NB4 (cell line): ENCODE measurements around the gene GALNTL6.
"Not testable (repeated sequence)": the region's sequence is repeated elsewhere in the genome, so short reads cannot be mapped to it uniquely, and the experiment has no call there.

Source experiments
- TF ChIP-seq, protein P1 (sequence below): IDR thresholded peaks from 2 replicates; pipeline ENCODE4 v1.6.1; 2011; ENCODE audit warnings: low read depth, low read length
- TF ChIP-seq, protein P2 (sequence below): IDR thresholded peaks from one replicate; pipeline ENCODE4 v1.5.1; 2012; ENCODE audit warnings: low read depth, low read length

DNA sequence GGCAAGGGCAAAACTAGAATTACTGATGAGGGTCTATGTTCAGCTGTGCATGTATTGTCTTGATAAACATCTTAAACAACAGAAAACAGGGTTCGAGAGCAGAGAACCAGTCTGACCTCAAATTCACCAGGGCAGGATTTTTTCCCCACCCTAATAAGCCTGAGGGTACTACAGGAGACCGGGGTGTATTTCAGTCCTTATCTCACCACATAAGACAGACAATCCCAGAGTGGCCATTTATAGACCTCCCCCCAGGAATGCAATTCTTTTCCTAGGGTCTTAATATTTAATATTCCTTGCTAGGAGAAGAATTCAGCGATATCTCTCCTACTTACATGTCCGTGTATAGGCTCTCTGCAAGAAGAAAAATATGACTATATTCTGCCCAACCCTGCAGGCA lies 1157.0 kb downstream of the GALNTL6 start:
- TF ChIP-seq, protein P1, sequence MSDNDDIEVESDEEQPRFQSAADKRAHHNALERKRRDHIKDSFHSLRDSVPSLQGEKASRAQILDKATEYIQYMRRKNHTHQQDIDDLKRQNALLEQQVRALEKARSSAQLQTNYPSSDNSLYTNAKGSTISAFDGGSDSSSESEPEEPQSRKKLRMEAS = not testable (repeated sequence)
- TF ChIP-seq, protein P2, sequence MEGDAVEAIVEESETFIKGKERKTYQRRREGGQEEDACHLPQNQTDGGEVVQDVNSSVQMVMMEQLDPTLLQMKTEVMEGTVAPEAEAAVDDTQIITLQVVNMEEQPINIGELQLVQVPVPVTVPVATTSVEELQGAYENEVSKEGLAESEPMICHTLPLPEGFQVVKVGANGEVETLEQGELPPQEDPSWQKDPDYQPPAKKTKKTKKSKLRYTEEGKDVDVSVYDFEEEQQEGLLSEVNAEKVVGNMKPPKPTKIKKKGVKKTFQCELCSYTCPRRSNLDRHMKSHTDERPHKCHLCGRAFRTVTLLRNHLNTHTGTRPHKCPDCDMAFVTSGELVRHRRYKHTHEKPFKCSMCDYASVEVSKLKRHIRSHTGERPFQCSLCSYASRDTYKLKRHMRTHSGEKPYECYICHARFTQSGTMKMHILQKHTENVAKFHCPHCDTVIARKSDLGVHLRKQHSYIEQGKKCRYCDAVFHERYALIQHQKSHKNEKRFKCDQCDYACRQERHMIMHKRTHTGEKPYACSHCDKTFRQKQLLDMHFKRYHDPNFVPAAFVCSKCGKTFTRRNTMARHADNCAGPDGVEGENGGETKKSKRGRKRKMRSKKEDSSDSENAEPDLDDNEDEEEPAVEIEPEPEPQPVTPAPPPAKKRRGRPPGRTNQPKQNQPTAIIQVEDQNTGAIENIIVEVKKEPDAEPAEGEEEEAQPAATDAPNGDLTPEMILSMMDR = not testable (repeated sequence)
